OCI-LY7 (cell line): ENCODE results near the gene CORO6.

Source experiments
- EZH2phosphoT487 ChIP-seq: fragments of 200-600 bp; sonication (generic); IDR thresholded peaks from 2 replicates; pipeline ENCODE4 v1.6.1; 2018; ENCODE audit warnings: low read depth, borderline replicate concordance, mild to moderate bottlenecking, mixed run types, antibody characterized with exemption, low read length, moderate library complexity, mixed read lengths
- TF ChIP-seq, protein P1 (sequence below): fragments of 200-600 bp; sonication (generic); conservative IDR thresholded peaks from 2 replicates; pipeline ENCODE4 v1.5.1; 2014; ENCODE audit warnings: mild to moderate bottlenecking, antibody characterized with exemption, low read length, moderate library complexity, mixed read lengths

DNA sequence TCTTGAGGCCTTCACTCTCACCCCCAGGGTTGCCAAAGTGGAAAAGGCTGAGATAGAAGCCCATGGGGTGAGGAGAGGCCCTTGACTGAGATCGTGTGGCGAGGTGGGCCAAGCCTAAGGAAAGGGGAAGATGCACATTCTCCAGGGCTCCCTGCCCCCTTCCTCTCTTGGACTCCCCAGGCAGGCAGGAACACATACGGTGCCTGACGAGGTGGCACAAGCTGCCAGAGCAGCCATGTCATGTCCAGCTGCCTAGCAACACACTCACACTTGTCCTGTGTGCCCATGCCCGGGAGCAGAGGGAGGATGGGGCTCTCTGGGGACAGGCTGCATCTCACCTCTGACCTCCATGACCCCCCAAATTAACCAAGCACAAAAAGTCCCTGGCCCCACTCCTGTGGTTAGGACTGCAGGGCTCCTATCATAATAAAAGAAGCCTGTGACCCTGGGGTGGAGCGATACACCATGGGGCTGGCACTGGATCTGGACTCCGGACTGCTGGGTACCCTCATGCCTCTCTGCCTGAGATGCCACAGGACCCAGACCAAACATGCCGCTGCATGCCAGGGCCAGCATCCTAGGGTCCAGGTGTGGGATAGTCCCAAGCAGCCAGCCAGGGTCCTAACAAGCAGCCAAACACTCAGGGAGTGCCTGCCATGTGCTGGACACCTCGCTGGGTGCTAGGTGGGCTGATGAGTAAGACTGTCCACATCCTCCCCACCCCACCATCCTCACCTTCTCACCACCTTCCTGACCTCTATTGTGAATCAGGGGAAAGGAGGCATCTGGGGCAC, 35.8 kb downstream of the CORO6 start:
- TF ChIP-seq, protein P1, sequence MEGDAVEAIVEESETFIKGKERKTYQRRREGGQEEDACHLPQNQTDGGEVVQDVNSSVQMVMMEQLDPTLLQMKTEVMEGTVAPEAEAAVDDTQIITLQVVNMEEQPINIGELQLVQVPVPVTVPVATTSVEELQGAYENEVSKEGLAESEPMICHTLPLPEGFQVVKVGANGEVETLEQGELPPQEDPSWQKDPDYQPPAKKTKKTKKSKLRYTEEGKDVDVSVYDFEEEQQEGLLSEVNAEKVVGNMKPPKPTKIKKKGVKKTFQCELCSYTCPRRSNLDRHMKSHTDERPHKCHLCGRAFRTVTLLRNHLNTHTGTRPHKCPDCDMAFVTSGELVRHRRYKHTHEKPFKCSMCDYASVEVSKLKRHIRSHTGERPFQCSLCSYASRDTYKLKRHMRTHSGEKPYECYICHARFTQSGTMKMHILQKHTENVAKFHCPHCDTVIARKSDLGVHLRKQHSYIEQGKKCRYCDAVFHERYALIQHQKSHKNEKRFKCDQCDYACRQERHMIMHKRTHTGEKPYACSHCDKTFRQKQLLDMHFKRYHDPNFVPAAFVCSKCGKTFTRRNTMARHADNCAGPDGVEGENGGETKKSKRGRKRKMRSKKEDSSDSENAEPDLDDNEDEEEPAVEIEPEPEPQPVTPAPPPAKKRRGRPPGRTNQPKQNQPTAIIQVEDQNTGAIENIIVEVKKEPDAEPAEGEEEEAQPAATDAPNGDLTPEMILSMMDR, result no peak
- TF ChIP-seq EZH2phosphoT487, result no peak
